Esophagus squamous epithelium (tissue), 5 donors: ENCODE data around the gene URGCP. TPM values are rescaled to one million over a fixed set of nuclear protein-coding genes. Genes with fewer than 3 reads are reported as not detected.

Source experiments
- DNase-seq: peaks from one replicate; lab custom pipeline; 2025; lab: John Stamatoyannopoulos, UW
- H3K27ac ChIP-seq, 4 donors: fragments of 200-600 bp; sonication (generic); one replicate each; pipeline ENCODE4 v1.5.1; 2016 to 2019; ENCODE audit warnings: mild to moderate bottlenecking in 1 of 4
- H3K27me3 ChIP-seq, 4 donors: fragments of 200-600 bp; sonication (generic); 1 replicate in 3 of 4; 2 replicates in 1 of 4; pipeline versions ENCODE4 v1.5.1 to v1.6.0; 2017 to 2021; ENCODE audit warnings: antibody characterized with exemption in 1 of 4
- H3K36me3 ChIP-seq, 3 donors: fragments of 200-600 bp; sonication (generic); one replicate each; pipeline ENCODE4 v1.5.1; 2016 to 2019
- H3K4me1 ChIP-seq, 3 donors: fragments of 200-600 bp; sonication (generic); one replicate each; pipeline ENCODE4 v1.5.1; 2017 to 2019
- H3K4me3 ChIP-seq, 4 donors: fragments of 200-600 bp; sonication (generic); 1 replicate in 3 of 4; 2 replicates in 1 of 4; pipeline ENCODE4 v1.5.1; 2016 to 2019; ENCODE audit warnings: mild to moderate bottlenecking in 2 of 4, moderate library complexity in 1 of 4
- H3K9me3 ChIP-seq, 3 donors: fragments of 200-600 bp; sonication (generic); one replicate each; pipeline ENCODE4 v1.5.1; 2016 to 2019
- POLR2A ChIP-seq, 4 donors: fragments of 450-650 bp; IDR thresholded peaks; one replicate each; pipeline ENCODE4 v1.6.1; 2017; ENCODE audit warnings: antibody characterized with exemption in 4 of 4, mild to moderate bottlenecking in 4 of 4, moderate library complexity in 3 of 4
- WGBS, 2 donors: methylation state at CpG; one replicate each; pipeline ENCODE4 v1.1.5; 2018; 5-methylcytosine and 5-hydroxymethylcytosine counted together
- intact Hi-C: fragments of 100-400 bp; cut with DNase I; formaldehyde crosslinking; loops from one replicate; pipeline ENCODE4 v1.15.0; 2022
- total RNA-seq, 4 donors: library from RNA; depleted of rRNA; stranded (reverse); fragments of >200 nt; gene quantifications; one replicate each; pipeline ENCODE4 v1.1.0, GENCODE V29; 2016
- TF ChIP-seq, protein P1 (sequence below), 6 experiments: fragments of 450-650 bp in 4 of 6; fragments of 200-600 bp in 2 of 6; sonication (generic) in 2 of 6; IDR thresholded peaks; one replicate each; pipeline ENCODE4 v1.5.1; 2016 to 2019; ENCODE audit warnings: antibody characterized with exemption in 6 of 6, mild to moderate bottlenecking in 4 of 6, moderate library complexity in 4 of 6
- donor health status: DM: yes; HTN: yes; CAD: no.

Gene URGCP
- total RNA-seq, 4 donors from 2014 or later, result 18.3 to 22.8 (median 21.1) TPM

DNA sequence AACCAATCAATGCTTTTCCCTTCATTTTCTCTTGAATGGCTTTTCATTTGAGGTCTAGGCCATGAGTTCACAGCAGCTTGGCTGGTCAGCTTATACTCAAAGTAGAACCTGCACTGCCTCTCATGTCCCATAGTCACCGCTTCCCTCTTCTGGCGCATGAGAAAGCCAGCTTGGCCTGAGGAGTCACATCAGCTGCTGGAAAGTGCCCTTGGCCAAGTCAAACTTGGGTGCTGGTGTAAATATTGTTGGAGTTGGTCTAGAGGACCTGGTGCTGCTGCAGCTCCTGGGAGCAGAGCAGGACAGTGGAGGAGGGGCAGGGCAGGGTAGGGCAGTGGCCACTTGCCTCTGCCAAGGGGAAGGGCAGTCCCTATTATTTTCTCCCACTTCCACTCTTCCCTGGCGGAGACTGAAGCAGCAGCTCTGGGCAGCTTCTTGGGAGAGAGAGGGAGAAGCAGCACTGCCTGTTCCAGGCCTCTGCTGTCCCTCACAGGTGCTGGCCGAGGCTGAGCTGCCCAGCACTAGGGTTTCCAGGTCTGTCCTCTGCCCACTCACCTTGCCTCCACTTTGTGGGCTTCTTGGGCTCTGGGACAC lies 32.6 kb upstream of the URGCP start:
- no peak for DNase-seq

GRCh38 chr7:43937444-43937843 lies 31.0 kb upstream of the URGCP start:
- H3K27ac ChIP-seq, result no peak overlapping the region
- no peak overlapping the region for H3K4me3 ChIP-seq
- no peaks in the 10 kb centered on the region for H3K36me3 ChIP-seq
- peaks cover 0 to 5% (median 0%) of the 10 kb centered on the region in 3 donors for H3K4me1 ChIP-seq
- no peak for TF ChIP-seq POLR2A (IDR thresholded peaks at IDR 0.05)
- TF ChIP-seq, protein P1, sequence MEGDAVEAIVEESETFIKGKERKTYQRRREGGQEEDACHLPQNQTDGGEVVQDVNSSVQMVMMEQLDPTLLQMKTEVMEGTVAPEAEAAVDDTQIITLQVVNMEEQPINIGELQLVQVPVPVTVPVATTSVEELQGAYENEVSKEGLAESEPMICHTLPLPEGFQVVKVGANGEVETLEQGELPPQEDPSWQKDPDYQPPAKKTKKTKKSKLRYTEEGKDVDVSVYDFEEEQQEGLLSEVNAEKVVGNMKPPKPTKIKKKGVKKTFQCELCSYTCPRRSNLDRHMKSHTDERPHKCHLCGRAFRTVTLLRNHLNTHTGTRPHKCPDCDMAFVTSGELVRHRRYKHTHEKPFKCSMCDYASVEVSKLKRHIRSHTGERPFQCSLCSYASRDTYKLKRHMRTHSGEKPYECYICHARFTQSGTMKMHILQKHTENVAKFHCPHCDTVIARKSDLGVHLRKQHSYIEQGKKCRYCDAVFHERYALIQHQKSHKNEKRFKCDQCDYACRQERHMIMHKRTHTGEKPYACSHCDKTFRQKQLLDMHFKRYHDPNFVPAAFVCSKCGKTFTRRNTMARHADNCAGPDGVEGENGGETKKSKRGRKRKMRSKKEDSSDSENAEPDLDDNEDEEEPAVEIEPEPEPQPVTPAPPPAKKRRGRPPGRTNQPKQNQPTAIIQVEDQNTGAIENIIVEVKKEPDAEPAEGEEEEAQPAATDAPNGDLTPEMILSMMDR (IDR thresholded peaks at IDR 0.05), result no peak
- H3K27me3 ChIP-seq, result no peaks in the 10 kb centered on the region
- intact Hi-C loops, result no loop called here
- whole genome bisulfite sequencing, 2 donors, result 59 to 71% methylated on average over 3 of the region's 3 CpGs
- no peak for DNase-seq
- H3K9me3 ChIP-seq, result no peaks in the 10 kb centered on the region

More for the DNA sequence above, 32.6 kb upstream of the URGCP start:
- peaks cover 0 to 3% (median 0%) of the 10 kb centered on the region in 3 donors for H3K36me3 ChIP-seq
- intact Hi-C loops, result no loop called here
- WGBS, 2 donors, result 92 to 94% methylated on average over 2 to 3 of the region's 4 CpGs
- TF ChIP-seq, protein P1 (IDR thresholded peaks at IDR 0.05), result no peak
- TF ChIP-seq POLR2A (IDR thresholded peaks at IDR 0.05), result no peak
- no peaks in the 10 kb centered on the region for H3K27me3 ChIP-seq
- no peak overlapping the region for H3K4me3 ChIP-seq
- H3K4me1 ChIP-seq, result peaks cover 4 to 16% (median 6%) of the 10 kb centered on the region in 3 donors
- H3K9me3 ChIP-seq, result no peaks in the 10 kb centered on the region
- H3K27ac ChIP-seq, result no peak overlapping the region

DNA sequence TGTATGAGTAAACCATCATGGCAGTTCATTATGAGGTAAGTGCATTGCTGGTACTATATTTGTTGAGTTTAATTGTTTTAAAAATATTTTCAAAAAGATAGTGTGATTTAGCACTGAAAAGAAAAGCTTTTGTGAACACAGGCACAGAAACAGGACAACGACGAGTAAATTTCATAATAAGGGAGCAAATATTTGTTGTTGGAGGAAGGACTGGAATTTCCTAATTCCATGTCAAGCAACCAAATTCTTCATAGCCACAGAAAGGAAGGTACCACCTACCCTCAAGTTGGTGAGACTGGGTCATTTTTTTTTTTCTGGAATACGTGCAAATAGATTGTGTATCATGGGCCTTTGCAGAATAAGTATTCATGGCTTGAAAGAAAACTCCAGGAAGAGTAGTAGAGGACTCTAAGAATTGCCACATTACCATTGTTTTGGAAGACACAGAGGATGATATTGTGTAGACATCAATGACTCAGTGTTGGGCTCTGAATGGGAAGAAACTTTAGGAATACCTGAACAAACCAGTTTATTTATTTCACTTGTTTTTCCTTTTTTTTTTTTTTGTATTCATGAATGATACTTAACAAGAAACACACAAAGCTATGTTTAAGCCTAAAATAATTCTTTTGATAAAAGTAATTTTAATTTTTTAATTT lies 27.6 kb upstream of the URGCP start:
- no peak overlapping the region for H3K27ac ChIP-seq
- no peaks in the 10 kb centered on the region for H3K9me3 ChIP-seq
- intact Hi-C loops, result no loop called here
- no peaks in the 10 kb centered on the region for H3K27me3 ChIP-seq
- TF ChIP-seq, protein P1 (IDR thresholded peaks at IDR 0.05), result no peak
- WGBS, 2 donors, result 91 to 97% methylated on average over 3 of the region's 3 CpGs
- H3K4me3 ChIP-seq, result no peak overlapping the region
- DNase-seq, result no peak
- H3K36me3 ChIP-seq, result no peaks in the 10 kb centered on the region
- peaks cover 0 to 5% (median 0%) of the 10 kb centered on the region in 3 donors for H3K4me1 ChIP-seq

DNA sequence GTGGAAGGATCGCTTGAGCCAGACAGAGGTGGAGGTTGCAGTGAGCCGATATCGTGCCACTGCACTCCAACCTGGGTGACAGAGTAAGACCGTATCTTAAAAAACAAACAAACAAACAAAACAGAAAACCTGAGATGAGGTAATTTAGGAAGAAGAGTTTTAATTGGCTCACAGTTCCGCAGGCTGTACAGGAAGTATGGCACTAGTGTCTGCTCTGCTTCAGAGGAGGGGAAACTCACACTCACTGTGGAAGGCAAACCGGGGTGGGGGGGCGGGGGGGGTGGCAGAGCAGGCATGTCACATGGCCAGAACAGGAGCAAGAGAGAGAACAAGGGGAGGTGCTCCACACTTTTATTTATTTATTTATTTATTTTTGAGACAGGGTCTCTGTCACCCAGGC lies 24.9 kb upstream of the URGCP start:
- no peak for TF ChIP-seq POLR2A (IDR thresholded peaks at IDR 0.05)
- TF ChIP-seq, protein P1 (IDR thresholded peaks at IDR 0.05), result no peak
- no peak overlapping the region for H3K27ac ChIP-seq
- intact Hi-C loops, result no loop called here
- peaks cover 0 to 12% (median 2%) of the 10 kb centered on the region in 3 donors for H3K4me1 ChIP-seq
- 78 to 85% methylated on average over 6 to 7 of the region's 7 CpGs for WGBS, 2 donors
- no peaks in the 10 kb centered on the region for H3K27me3 ChIP-seq
- H3K36me3 ChIP-seq, result no peaks in the 10 kb centered on the region
- H3K4me3 ChIP-seq, result no peak overlapping the region
- no peak for DNase-seq
- H3K9me3 ChIP-seq, result no peaks in the 10 kb centered on the region
